IPS-20b (cell line): ENCODE results near the gene SSC5D.

Experiments
- H3K27ac ChIP-seq: one replicate; pipeline ENCODE4 v1.5.1; 2013; ENCODE audit warnings: low read length
- H3K27me3 ChIP-seq: 2 replicates; pipeline ENCODE4 v1.6.1; 2013; ENCODE audit warnings: mild to moderate bottlenecking, low read length, inconsistent platforms; ENCODE audit not compliant: insufficient read depth
- H3K36me3 ChIP-seq: 2 replicates; pipeline ENCODE4 v1.6.1; 2013; ENCODE audit warnings: low read depth, mild to moderate bottlenecking, inconsistent platforms, low read length, moderate library complexity; ENCODE audit not compliant: insufficient read depth
- H3K4me1 ChIP-seq: 2 replicates; pipeline ENCODE4 v1.6.1; 2013; ENCODE audit warnings: mild to moderate bottlenecking, control low read depth, inconsistent platforms, low read length, moderate library complexity; ENCODE audit not compliant: insufficient read depth
- H3K4me3 ChIP-seq: 2 replicates; pipeline ENCODE4 v1.5.1; 2013; ENCODE audit warnings: mild to moderate bottlenecking, low read length, inconsistent platforms
- H3K9ac ChIP-seq: 2 replicates; pipeline ENCODE4 v1.6.1; 2013; ENCODE audit warnings: low read depth, mild to moderate bottlenecking, inconsistent platforms, low read length, moderate library complexity
- H3K9me3 ChIP-seq: 2 replicates; pipeline ENCODE4 v1.6.1; 2013; ENCODE audit warnings: mild to moderate bottlenecking, low read depth, low read length, inconsistent platforms; ENCODE audit not compliant: insufficient read depth

Gene SSC5D

DNA sequence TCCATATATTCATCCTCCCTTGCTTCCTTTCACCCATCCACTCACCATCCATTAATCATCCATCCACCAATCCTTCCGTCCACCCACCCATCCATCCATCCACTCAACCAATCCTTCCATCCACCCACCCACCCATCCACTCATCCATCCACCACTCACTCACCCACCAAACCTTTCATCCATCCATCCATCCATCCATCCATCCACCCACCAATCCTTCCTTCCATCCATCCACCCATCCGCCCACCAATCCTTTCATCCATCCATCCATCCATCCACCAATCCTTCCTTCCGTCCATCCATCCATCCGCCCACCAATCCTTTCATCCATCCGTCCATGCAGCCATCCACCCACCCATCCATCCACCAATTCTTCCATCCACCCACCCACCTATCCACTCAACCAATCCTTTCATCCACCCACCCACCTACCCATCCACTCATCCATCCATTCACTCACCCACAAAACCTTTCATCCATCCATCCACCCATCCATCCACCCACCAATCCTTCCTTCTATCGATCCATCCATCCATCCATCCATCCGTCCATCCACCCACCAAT lies 54.1 kb downstream of the SSC5D start:
- H3K9me3 ChIP-seq, result no peaks in the 10 kb centered on the region
- H3K9ac ChIP-seq, result no peak overlapping the region
- no peak overlapping the region for H3K4me3 ChIP-seq
- no peaks in the 10 kb centered on the region for H3K36me3 ChIP-seq
- peaks cover 4% of the 10 kb centered on the region; the same call in 1 of the 2 replicates for H3K4me1 ChIP-seq
- H3K27me3 ChIP-seq, result no peaks in the 10 kb centered on the region
- no peak overlapping the region for H3K27ac ChIP-seq

DNA sequence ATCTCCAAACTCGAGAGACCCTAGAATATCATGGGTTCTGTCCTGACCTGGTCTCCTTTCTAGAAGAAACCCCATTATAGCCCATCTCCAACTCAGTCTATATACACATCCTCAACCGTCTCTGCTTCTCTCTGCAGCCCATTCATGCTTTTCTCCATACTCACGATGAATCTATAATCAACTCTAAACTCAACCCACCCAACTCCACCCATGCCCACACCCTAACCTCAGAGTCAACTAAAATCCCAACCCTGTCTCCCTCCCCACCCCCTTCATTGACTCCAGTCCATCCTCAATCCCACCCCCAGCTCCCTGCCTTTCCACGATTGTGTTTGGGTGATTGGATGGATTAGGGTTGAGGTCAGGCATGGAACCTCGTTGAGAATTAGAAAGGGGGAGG lies 55.3 kb downstream of the SSC5D start:
- no peak overlapping the region for H3K4me3 ChIP-seq
- H3K9me3 ChIP-seq, result no peaks in the 10 kb centered on the region
- H3K27ac ChIP-seq, result no peak overlapping the region
- H3K4me1 ChIP-seq, result no peaks in the 10 kb centered on the region; the same call in 1 of the 2 replicates
- no peaks in the 10 kb centered on the region for H3K27me3 ChIP-seq
- H3K9ac ChIP-seq, result no peak overlapping the region
- H3K36me3 ChIP-seq, result no peaks in the 10 kb centered on the region

DNA sequence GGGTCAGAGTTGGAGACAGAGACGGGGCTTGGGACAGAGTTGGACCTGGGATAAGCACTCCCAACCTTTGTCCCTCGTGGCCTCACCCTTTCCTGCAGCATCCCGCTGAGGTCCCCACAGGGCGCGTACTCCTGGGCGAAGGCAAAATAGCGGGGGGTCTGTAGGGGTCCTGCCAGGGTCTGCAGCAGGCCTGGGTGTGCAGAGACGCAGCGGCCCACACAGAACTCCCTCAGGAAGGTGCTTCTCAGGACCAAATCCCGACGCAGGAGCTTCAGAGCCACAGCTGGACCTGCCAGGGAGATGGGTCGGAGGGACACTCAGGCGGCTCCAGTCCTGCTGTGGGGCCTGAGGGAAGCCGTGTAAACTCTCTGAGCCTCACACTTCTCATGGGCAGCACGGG lies 55.8 kb downstream of the SSC5D start:
- no peaks in the 10 kb centered on the region; the same call in 1 of the 2 replicates for H3K4me1 ChIP-seq
- H3K9me3 ChIP-seq, result no peaks in the 10 kb centered on the region
- no peaks in the 10 kb centered on the region for H3K36me3 ChIP-seq
- H3K27me3 ChIP-seq, result no peaks in the 10 kb centered on the region
- H3K9ac ChIP-seq, result no peak overlapping the region
- H3K27ac ChIP-seq, result no peak overlapping the region
- H3K4me3 ChIP-seq, result no peak overlapping the region

DNA sequence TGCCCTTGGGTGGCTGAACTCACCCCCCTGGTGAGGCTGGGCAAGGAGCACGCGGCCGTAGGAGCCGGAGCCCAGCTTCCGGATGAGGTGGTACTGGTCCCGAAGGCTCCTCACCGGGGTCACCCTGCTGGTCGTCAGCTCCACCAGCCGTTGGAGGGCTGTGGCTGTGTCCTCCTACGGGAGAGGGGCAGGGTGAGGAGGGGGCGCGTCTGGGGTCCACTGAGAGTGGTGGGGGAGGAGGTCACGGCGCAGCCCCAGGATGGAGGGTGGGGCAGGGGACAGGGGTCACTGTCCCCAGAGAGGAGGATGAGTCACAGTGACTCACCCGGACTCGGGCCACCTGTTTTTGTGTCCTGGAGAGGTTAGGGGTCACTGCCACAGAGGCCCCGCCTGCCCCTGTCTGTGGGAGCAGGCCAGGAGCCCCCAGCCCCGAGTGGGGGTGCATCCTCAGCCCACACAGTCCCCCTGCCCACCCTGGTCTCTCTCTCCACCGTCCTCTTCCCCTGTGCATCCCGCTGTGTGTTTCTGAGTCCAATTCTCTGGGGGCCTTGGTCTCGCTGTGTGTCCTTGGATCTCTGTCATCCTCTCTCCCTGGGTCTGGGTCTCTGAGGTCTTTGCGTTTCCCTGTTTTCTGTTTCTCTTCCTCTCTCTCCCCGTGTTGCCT lies 56.7 kb downstream of the SSC5D start:
- no peaks in the 10 kb centered on the region for H3K27me3 ChIP-seq
- no peak overlapping the region for H3K27ac ChIP-seq
- no peaks in the 10 kb centered on the region for H3K9me3 ChIP-seq
- H3K4me3 ChIP-seq, result no peak overlapping the region
- H3K4me1 ChIP-seq, result peaks cover 3% of the 10 kb centered on the region; the same call in 1 of the 2 replicates
- H3K9ac ChIP-seq, result no peak overlapping the region
- no peaks in the 10 kb centered on the region for H3K36me3 ChIP-seq

DNA sequence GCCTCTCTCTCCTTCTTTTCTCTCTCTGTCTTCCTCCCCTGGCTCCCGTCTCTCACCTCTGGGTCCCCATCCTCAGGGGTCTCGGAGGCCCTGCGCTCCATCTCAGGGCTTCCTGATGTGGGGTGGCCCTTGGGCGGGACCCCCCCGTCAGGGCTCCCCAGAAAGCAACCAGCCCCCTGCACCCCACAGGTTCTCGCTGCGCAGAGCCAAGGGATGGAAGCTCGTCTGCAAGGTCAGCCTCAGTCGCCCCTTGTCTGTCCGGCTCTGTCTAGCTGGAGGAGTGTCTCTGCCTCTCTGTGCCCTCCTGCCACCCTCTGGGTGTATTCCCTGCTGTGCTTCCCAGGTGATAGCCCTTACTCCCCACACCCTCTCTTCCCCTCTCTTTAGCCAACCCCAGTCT lies 57.2 kb downstream of the SSC5D start, which contains the start of gene SBK3:
SBK3 (minus strand) TSS at position 101 of the 400 bp plus-strand sequence; CDS start at position 101, 0 bp downstream.
- H3K4me3 ChIP-seq, result no peak within 1 kb of the TSS
- H3K27me3 ChIP-seq, result no peaks in the 10 kb centered on the region
- H3K9me3 ChIP-seq, result no peaks in the 10 kb centered on the region
- H3K4me1 ChIP-seq, result peaks cover 3% of the 10 kb centered on the region; the same call in 1 of the 2 replicates
- H3K36me3 ChIP-seq, result no peaks in the 10 kb centered on the region
- no peak within 1 kb of the TSS for H3K27ac ChIP-seq
- H3K9ac ChIP-seq, result no peak within 1 kb of the TSS

DNA sequence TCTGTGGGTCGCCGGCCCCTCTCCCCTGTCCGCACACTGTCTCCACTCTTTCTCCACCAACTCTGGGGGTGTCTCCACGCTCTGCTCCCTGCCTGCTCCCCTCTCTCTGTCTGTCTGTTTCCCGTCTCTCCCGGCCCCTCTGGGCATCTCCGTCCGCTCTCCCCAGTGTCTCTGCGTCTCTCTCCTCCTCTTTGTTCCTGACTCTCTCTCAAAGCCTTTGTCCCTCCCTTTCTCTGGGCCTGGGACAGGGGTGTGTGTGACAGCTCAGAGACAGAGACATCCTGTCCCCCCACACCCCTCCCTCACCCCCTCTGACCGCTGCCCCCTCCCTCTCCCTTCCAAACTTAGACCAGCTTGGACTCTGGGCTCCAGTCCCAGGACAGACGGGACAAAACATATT lies 57.8 kb downstream of the SSC5D start:
- no peak overlapping the region for H3K27ac ChIP-seq
- no peak overlapping the region for H3K4me3 ChIP-seq
- no peaks in the 10 kb centered on the region for H3K27me3 ChIP-seq
- H3K9me3 ChIP-seq, result no peaks in the 10 kb centered on the region
- no peak overlapping the region for H3K9ac ChIP-seq
- no peaks in the 10 kb centered on the region for H3K36me3 ChIP-seq
- H3K4me1 ChIP-seq, result peaks cover 3% of the 10 kb centered on the region; the same call in 1 of the 2 replicates

DNA sequence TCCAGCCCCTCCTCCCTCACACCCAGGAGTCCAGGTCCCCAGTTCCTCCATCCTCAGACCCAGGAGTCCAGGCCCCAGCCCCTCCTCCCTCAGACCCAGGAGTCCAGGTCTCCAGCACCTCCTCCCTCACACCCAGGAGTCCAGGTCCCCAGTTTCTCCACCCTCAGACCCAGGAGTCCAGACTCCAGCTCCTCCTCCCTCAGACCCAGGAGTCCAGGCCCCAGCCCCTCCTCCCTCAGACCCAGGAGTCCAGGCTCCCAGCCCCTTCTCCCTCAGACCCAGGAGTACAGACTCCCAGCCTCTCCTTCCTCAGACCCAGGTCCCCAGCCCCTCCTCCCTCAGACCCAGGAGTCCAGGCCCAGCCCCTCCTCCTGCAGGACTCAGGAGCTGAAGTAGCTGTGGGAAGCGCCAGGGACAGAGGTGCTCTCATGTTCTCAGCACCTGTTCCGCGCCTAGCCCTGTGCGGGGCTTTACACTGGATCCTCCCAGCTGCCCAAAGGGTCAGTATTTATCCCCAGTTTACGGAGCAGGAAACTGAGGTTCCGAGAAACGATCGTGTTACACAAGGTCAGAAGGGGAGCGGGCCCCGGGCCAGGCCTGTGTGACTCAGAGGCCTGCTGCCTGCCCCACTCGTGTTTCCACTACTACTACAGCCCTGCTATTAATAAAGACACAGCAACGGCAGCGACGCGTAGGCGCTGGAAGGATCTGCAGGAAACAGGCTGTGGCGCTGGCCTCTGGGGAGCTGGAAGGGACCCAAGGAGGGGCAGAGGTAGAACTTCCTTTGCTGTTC lies 58.8 kb downstream of the SSC5D start:
- Histone ChIP-seq H3K4me1 (peaks cover 3% of the 10 kb centered on the region; the same call in 1 of the 2 replicates), H3K27ac (no peak overlapping the region), H3K36me3 (no peaks in the 10 kb centered on the region), H3K27me3 (no peaks in the 10 kb centered on the region), H3K9me3 (no peaks in the 10 kb centered on the region), H3K4me3 (no peak overlapping the region), H3K9ac (no peak overlapping the region)

DNA sequence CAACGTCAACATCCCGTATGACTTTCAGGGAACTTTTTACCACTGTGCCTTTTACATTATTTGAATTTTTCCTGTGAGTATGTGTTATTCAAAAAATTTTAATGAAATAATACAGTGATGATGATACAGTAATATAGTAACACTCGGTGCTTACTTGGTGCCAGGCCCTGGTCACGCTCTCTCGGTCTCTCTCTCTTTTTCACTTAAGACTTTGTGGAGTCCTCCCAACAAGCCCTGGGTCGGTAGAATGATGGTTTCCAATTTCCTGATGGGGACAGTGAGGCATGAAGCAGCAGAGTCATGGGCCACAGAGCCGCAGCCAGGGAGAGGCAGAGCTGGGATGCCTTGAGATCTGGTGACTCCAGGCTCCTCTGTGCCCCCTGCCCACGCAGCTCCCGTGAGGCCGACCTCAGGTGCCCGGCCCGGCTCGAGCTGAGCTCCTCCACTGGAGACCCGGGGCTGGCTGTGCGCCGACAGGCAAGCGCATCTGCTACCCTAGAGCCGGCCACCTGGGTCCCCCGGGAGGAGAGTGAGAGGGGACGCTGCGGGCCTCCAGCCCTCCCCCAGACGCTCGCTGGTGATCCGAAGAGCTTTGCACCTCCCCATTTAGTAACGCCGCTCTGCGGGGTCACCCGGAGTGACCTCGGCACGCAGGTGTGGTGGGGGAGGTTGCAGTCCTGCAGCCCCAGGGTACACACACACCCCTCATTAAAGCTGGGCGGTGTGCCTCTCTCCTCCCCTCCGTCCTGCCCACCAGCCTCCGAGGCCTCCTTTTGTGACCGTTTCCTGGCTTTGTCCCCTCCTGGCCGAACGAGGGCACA lies 61.5 kb downstream of the SSC5D start:
- Histone ChIP-seq H3K36me3 (no peaks in the 10 kb centered on the region), H3K27me3 (peaks cover 10% of the 10 kb centered on the region), H3K9me3 (no peaks in the 10 kb centered on the region), H3K27ac (peak overlapping the region; percentile 5), H3K4me3 (peak overlapping the region; percentile 67), H3K9ac (peak overlapping the region; percentile 47; the same call in 1 of the 2 replicates), H3K4me1 (peaks cover 14% of the 10 kb centered on the region; the same call in 1 of the 2 replicates)

DNA sequence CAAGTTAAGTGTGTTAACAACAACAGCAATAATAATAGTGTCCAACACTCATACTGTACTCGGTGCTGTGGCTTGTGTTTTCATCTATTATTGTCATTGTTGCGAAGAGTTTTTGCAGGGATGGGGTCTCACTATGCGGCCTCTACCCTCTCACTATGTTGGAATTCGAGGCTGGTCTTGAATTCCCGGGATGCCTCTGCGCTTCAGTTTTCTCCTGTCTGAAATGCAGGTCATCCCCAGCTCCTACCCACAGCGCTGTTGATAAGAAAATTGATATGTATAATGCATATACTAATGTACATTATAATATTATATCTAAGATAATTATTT lies 62.0 kb downstream of the SSC5D start:
- Histone ChIP-seq H3K9me3 (no peaks in the 10 kb centered on the region), H3K27me3 (peaks cover 10% of the 10 kb centered on the region), H3K27ac (peak overlapping the region; percentile 5), H3K9ac (peak overlapping the region; percentile 47; the same call in 1 of the 2 replicates), H3K36me3 (no peaks in the 10 kb centered on the region), H3K4me1 (peaks cover 14% of the 10 kb centered on the region; the same call in 1 of the 2 replicates), H3K4me3 (peak overlapping the region; percentile 67)

DNA sequence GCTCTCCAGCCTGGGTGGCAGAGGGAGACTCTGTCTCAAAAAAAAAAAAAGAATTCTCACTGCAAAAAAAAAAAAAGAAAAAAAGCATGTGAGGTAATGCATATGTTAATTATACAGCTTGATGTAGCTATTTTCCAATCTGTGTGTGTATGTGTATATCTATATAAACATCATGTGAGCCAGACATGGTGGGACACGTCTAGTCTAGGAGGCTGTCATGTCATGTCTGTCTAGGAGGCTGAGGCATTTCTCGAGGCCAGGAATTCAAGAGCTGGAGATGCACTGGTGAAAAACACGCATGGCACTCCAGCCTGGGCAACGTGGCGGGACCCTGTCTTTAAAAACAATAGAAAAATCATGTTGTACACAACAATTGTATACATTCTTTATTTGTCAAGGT lies 64.0 kb downstream of the SSC5D start:
- H3K4me1 ChIP-seq, result peaks cover 14% of the 10 kb centered on the region; the same call in 1 of the 2 replicates

DNA sequence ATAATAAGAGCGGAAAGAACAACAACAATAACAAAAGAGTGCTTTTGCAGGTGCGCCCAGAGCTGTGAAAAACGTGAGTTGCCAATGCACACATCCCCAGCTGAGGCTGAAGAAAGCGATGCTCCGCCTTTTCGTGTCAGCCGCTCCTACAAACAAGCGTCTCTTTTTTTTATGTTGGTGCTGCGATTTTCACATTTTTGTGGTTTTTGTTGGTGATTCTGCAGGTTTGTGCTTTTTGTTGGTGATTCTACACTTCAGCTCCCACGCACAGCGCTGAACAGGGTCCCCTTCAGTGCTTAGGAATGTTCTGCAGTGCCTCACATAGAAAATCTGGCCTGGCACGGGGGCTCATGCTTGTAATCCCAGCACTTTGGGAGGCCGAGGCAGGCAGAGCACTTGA lies 64.4 kb downstream of the SSC5D start:
- Histone ChIP-seq H3K9ac (no peak overlapping the region), H3K9me3 (no peaks in the 10 kb centered on the region), H3K36me3 (no peaks in the 10 kb centered on the region), H3K4me3 (no peak overlapping the region), H3K27ac (no peak overlapping the region), H3K4me1 (peaks cover 14% of the 10 kb centered on the region; the same call in 1 of the 2 replicates), H3K27me3 (peaks cover 10% of the 10 kb centered on the region)

More for the DNA sequence above, 64.0 kb downstream of the SSC5D start:
- H3K27ac ChIP-seq, result no peak overlapping the region
- no peak overlapping the region for H3K4me3 ChIP-seq
- H3K9ac ChIP-seq, result no peak overlapping the region
- H3K27me3 ChIP-seq, result peaks cover 10% of the 10 kb centered on the region
- no peaks in the 10 kb centered on the region for H3K9me3 ChIP-seq
- H3K36me3 ChIP-seq, result no peaks in the 10 kb centered on the region
